ENCODE measurements around the gene STARD13. TPM values are rescaled to one million over a fixed set of nuclear protein-coding genes. Genes with fewer than 3 reads are reported as not detected.

STARD13 gene
- total RNA-seq, 1 donor from 2014 or later, result 61.0 TPM

GRCh38 chr13:33058776-33059327 lies 226.7 kb downstream of the STARD13 start:
- no peak for TF ChIP-seq CTCF (IDR thresholded peaks at IDR 0.05)
- DNase-seq (no peak), ATAC-seq (no peak)
- H3K4me1 ChIP-seq, result peaks cover 10% of the 10 kb centered on the region
- H3K9me3 ChIP-seq, result no peaks in the 10 kb centered on the region
- intact Hi-C loops (cut with DNase I), result no loop called here
- no peaks in the 10 kb centered on the region for H3K36me3 ChIP-seq
- H3K4me3 ChIP-seq, result no peak overlapping the region
- H3K27me3 ChIP-seq (ENCODE audit: low read depth), result no peaks in the 10 kb centered on the region
- no peak overlapping the region for H3K27ac ChIP-seq

- no peak overlapping the region for H3K27ac ChIP-seq
- no peaks in the 10 kb centered on the region for H3K9me3 ChIP-seq
- intact Hi-C loops (cut with DNase I), result no loop called here
- H3K4me3 ChIP-seq, result no peak overlapping the region
- H3K4me1 ChIP-seq, result peaks cover 10% of the 10 kb centered on the region
- no peak for DNase-seq
- TF ChIP-seq CTCF (IDR thresholded peaks at IDR 0.05), result peak; percentile 30
- H3K27me3 ChIP-seq (ENCODE audit: low read depth), result no peaks in the 10 kb centered on the region
- ATAC-seq, result peak in 1 of 2 donors; percentile 23
- no peaks in the 10 kb centered on the region for H3K36me3 ChIP-seq
Measured at GRCh38 chr13:33057019-33057780, 228.4 kb downstream of the STARD13 start.

GRCh38 chr13:33053397-33054066 lies 232.0 kb downstream of the STARD13 start:
- no peak for ATAC-seq
- H3K4me1 ChIP-seq, result peaks cover 6% of the 10 kb centered on the region
- no peaks in the 10 kb centered on the region for H3K27me3 ChIP-seq (ENCODE audit: low read depth)
- no peaks in the 10 kb centered on the region for H3K36me3 ChIP-seq
- no peak for TF ChIP-seq CTCF (IDR thresholded peaks at IDR 0.05)
- DNase-seq, result no peak
- no peak overlapping the region for H3K4me3 ChIP-seq
- no peak overlapping the region for H3K27ac ChIP-seq
- H3K9me3 ChIP-seq, result no peaks in the 10 kb centered on the region
- intact Hi-C loops (cut with DNase I), result no loop called here

All from lower lobe of right lung (tissue), 2 donors.